Measurements from ENCODE around the gene KLF16.

The KLF16 gene

GRCh38 chr19:1863328-1863637, at the start of gene KLF16:
Gene KLF16, minus strand, starts transcription at chr19:1863579. Its CDS starts 82 bp downstream, at chr19:1863497.
- H3K4me3 ChIP-seq (ENCODE audit: low read length), result peak within 1 kb of the TSS; percentile 83
- no peaks in the 10 kb centered on the region for H3K9me3 ChIP-seq (ENCODE audit: low read length)
- H3K4me1 ChIP-seq (ENCODE audit: insufficient read depth, low read length), result peaks cover 39% of the 10 kb centered on the region
- peak within 1 kb of the TSS; percentile 96 for H2AFZ ChIP-seq (ENCODE audit: low read depth, low read length)
- H3K36me3 ChIP-seq (ENCODE audit: insufficient read depth, low read length), result no peaks in the 10 kb centered on the region
- no peaks in the 10 kb centered on the region for H3K27me3 ChIP-seq (ENCODE audit: insufficient read depth, low read length)

- Histone ChIP-seq H3K36me3 (ENCODE audit: insufficient read depth, low read length) (peaks cover 43% of the 10 kb centered on the region), H3K4me1 (ENCODE audit: insufficient read depth, low read length) (peaks cover 2% of the 10 kb centered on the region), H3K27me3 (ENCODE audit: insufficient read depth, low read length) (no peaks in the 10 kb centered on the region)
Observed at GRCh38 chr19:1912760-1913505, 49.6 kb upstream of the KLF16 start.

GRCh38 chr19:1911995-1912394, 48.6 kb upstream of the KLF16 start:
- peaks cover 34% of the 10 kb centered on the region for H3K36me3 ChIP-seq (ENCODE audit: insufficient read depth, low read length)
- no peaks in the 10 kb centered on the region for H3K27me3 ChIP-seq (ENCODE audit: insufficient read depth, low read length)
- H3K4me1 ChIP-seq (ENCODE audit: insufficient read depth, low read length), result peaks cover 2% of the 10 kb centered on the region
- H2AFZ ChIP-seq (ENCODE audit: low read depth, low read length), result no peak overlapping the region
- peaks cover 30% of the 10 kb centered on the region for H3K9me3 ChIP-seq (ENCODE audit: low read length)
- no peak overlapping the region for H3K4me3 ChIP-seq (ENCODE audit: low read length)

More at GRCh38 chr19:1912760-1913505, 49.6 kb upstream of the KLF16 start:
- Histone ChIP-seq H2AFZ (ENCODE audit: low read depth, low read length) (no peak overlapping the region), H3K4me3 (ENCODE audit: low read length) (no peak overlapping the region), H3K9me3 (ENCODE audit: low read length) (peaks cover 30% of the 10 kb centered on the region)

- peaks cover under 1% of the 10 kb centered on the region for H3K4me1 ChIP-seq (ENCODE audit: insufficient read depth, low read length)
- H3K27me3 ChIP-seq (ENCODE audit: insufficient read depth, low read length), result no peaks in the 10 kb centered on the region
- H3K9me3 ChIP-seq (ENCODE audit: low read length), result peaks cover 30% of the 10 kb centered on the region
- peaks cover 32% of the 10 kb centered on the region for H3K36me3 ChIP-seq (ENCODE audit: insufficient read depth, low read length)
- H3K4me3 ChIP-seq (ENCODE audit: low read length), result no peak overlapping the region
- H2AFZ ChIP-seq (ENCODE audit: low read depth, low read length), result no peak overlapping the region
Observed at GRCh38 chr19:1911098-1911497, 47.7 kb upstream of the KLF16 start.

GRCh38 chr19:1910177-1910576, 46.8 kb upstream of the KLF16 start:
- H3K36me3 ChIP-seq (ENCODE audit: insufficient read depth, low read length), result peaks cover 29% of the 10 kb centered on the region
- no peak overlapping the region for H3K4me3 ChIP-seq (ENCODE audit: low read length)
- H3K4me1 ChIP-seq (ENCODE audit: insufficient read depth, low read length), result peaks cover 6% of the 10 kb centered on the region
- H3K9me3 ChIP-seq (ENCODE audit: low read length), result peaks cover 30% of the 10 kb centered on the region
- H3K27me3 ChIP-seq (ENCODE audit: insufficient read depth, low read length), result no peaks in the 10 kb centered on the region
- H2AFZ ChIP-seq (ENCODE audit: low read depth, low read length), result no peak overlapping the region

- peaks cover 30% of the 10 kb centered on the region for H3K9me3 ChIP-seq (ENCODE audit: low read length)
- H3K4me3 ChIP-seq (ENCODE audit: low read length), result no peak overlapping the region
- peaks cover 28% of the 10 kb centered on the region for H3K36me3 ChIP-seq (ENCODE audit: insufficient read depth, low read length)
- peaks cover 8% of the 10 kb centered on the region for H3K4me1 ChIP-seq (ENCODE audit: insufficient read depth, low read length)
- H2AFZ ChIP-seq (ENCODE audit: low read depth, low read length), result no peak overlapping the region
- no peaks in the 10 kb centered on the region for H3K27me3 ChIP-seq (ENCODE audit: insufficient read depth, low read length)
Observed at GRCh38 chr19:1909761-1910080, 46.3 kb upstream of the KLF16 start.

GRCh38 chr19:1908364-1908678, 44.9 kb upstream of the KLF16 start:
- Histone ChIP-seq H2AFZ (ENCODE audit: low read depth, low read length) (no peak overlapping the region), H3K27me3 (ENCODE audit: insufficient read depth, low read length) (no peaks in the 10 kb centered on the region), H3K9me3 (ENCODE audit: low read length) (peaks cover 28% of the 10 kb centered on the region), H3K4me3 (ENCODE audit: low read length) (no peak overlapping the region), H3K36me3 (ENCODE audit: insufficient read depth, low read length) (peaks cover 22% of the 10 kb centered on the region), H3K4me1 (ENCODE audit: insufficient read depth, low read length) (peaks cover 16% of the 10 kb centered on the region)

- Histone ChIP-seq H3K4me1 (ENCODE audit: insufficient read depth, low read length) (peaks cover 21% of the 10 kb centered on the region), H3K9me3 (ENCODE audit: low read length) (peaks cover 24% of the 10 kb centered on the region), H3K27me3 (ENCODE audit: insufficient read depth, low read length) (no peaks in the 10 kb centered on the region), H3K36me3 (ENCODE audit: insufficient read depth, low read length) (peaks cover 17% of the 10 kb centered on the region), H3K4me3 (ENCODE audit: low read length) (no peak overlapping the region), H2AFZ (ENCODE audit: low read depth, low read length) (no peak overlapping the region)
Observed at GRCh38 chr19:1907563-1908363, 44.4 kb upstream of the KLF16 start.

GRCh38 chr19:1906985-1907562, 43.7 kb upstream of the KLF16 start:
- H3K9me3 ChIP-seq (ENCODE audit: low read length), result peaks cover 18% of the 10 kb centered on the region

GRCh38 chr19:1905863-1906375, 42.5 kb upstream of the KLF16 start:
- H3K4me1 ChIP-seq (ENCODE audit: insufficient read depth, low read length), result peaks cover 22% of the 10 kb centered on the region
- peaks cover 9% of the 10 kb centered on the region for H3K9me3 ChIP-seq (ENCODE audit: low read length)
- H3K36me3 ChIP-seq (ENCODE audit: insufficient read depth, low read length), result peaks cover under 1% of the 10 kb centered on the region
- no peaks in the 10 kb centered on the region for H3K27me3 ChIP-seq (ENCODE audit: insufficient read depth, low read length)
- H2AFZ ChIP-seq (ENCODE audit: low read depth, low read length), result no peak overlapping the region
- peak overlapping the region; percentile 54 for H3K4me3 ChIP-seq (ENCODE audit: low read length)

More at GRCh38 chr19:1906985-1907562, 43.7 kb upstream of the KLF16 start:
- H3K36me3 ChIP-seq (ENCODE audit: insufficient read depth, low read length), result peaks cover 10% of the 10 kb centered on the region
- peaks cover 22% of the 10 kb centered on the region for H3K4me1 ChIP-seq (ENCODE audit: insufficient read depth, low read length)
- no peak overlapping the region for H2AFZ ChIP-seq (ENCODE audit: low read depth, low read length)
- no peak overlapping the region for H3K4me3 ChIP-seq (ENCODE audit: low read length)
- H3K27me3 ChIP-seq (ENCODE audit: insufficient read depth, low read length), result no peaks in the 10 kb centered on the region

GRCh38 chr19:1905110-1905862, 41.9 kb upstream of the KLF16 start, which contains the start of the genes ADAT3 and SCAMP4:
Gene ADAT3, plus strand, starts transcription at chr19:1905399. Its CDS starts 6,649 bp downstream, at chr19:1912048.
Gene SCAMP4, plus strand, starts transcription at chr19:1905399. Its CDS starts 9,621 bp downstream, at chr19:1915020.
- Histone ChIP-seq H3K9me3 (ENCODE audit: low read length) (peaks cover 9% of the 10 kb centered on the region), H3K27me3 (ENCODE audit: insufficient read depth, low read length) (no peaks in the 10 kb centered on the region), H3K4me3 (ENCODE audit: low read length) (peak within 1 kb of the TSS; percentile 54), H3K4me1 (ENCODE audit: insufficient read depth, low read length) (peaks cover 22% of the 10 kb centered on the region), H3K36me3 (ENCODE audit: insufficient read depth, low read length) (no peaks in the 10 kb centered on the region), H2AFZ (ENCODE audit: low read depth, low read length) (peak within 1 kb of the TSS; percentile 86)

GRCh38 chr19:1904860-1905109, 41.4 kb upstream of the KLF16 start:
- Histone ChIP-seq H3K36me3 (ENCODE audit: insufficient read depth, low read length) (no peaks in the 10 kb centered on the region), H3K9me3 (ENCODE audit: low read length) (peaks cover 4% of the 10 kb centered on the region), H3K4me1 (ENCODE audit: insufficient read depth, low read length) (peaks cover 22% of the 10 kb centered on the region), H3K4me3 (ENCODE audit: low read length) (peak overlapping the region; percentile 37), H2AFZ (ENCODE audit: low read depth, low read length) (peak overlapping the region; percentile 86), H3K27me3 (ENCODE audit: insufficient read depth, low read length) (no peaks in the 10 kb centered on the region)

GRCh38 chr19:1902923-1903322, 39.5 kb upstream of the KLF16 start:
- Histone ChIP-seq H3K4me1 (ENCODE audit: insufficient read depth, low read length) (peaks cover 22% of the 10 kb centered on the region), H3K4me3 (ENCODE audit: low read length) (peak overlapping the region; percentile 10), H3K27me3 (ENCODE audit: insufficient read depth, low read length) (no peaks in the 10 kb centered on the region), H3K9me3 (ENCODE audit: low read length) (no peaks in the 10 kb centered on the region), H2AFZ (ENCODE audit: low read depth, low read length) (no peak overlapping the region), H3K36me3 (ENCODE audit: insufficient read depth, low read length) (no peaks in the 10 kb centered on the region)
